Measurements from ENCODE around the gene DAPK2.
A peak's percentile ranks its signal among the peaks of the same experiment; 100 is the strongest.
"Not testable (repeated sequence)": the region's sequence is repeated elsewhere in the genome, so short reads cannot be mapped to it uniquely, and the experiment has no call there.

DAPK2 gene

GRCh38 chr15:63968700-63969099, 77.6 kb downstream of the DAPK2 start:
- H3K27me3 ChIP-seq (ENCODE audit: insufficient read depth, low read length) = no peaks in the 10 kb centered on the region
- no peak overlapping the region for H3K4me3 ChIP-seq (ENCODE audit: low read length)
- no peaks in the 10 kb centered on the region for H3K9me3 ChIP-seq (ENCODE audit: low read length)
- H3K36me3 ChIP-seq (ENCODE audit: insufficient read depth, low read length) = no peaks in the 10 kb centered on the region
- no peak overlapping the region for H2AFZ ChIP-seq (ENCODE audit: low read depth, low read length)
- H3K4me1 ChIP-seq (ENCODE audit: insufficient read depth, low read length) = peaks cover 10% of the 10 kb centered on the region

- peaks cover 4% of the 10 kb centered on the region for H3K4me1 ChIP-seq (ENCODE audit: insufficient read depth, low read length)
- no peaks in the 10 kb centered on the region for H3K36me3 ChIP-seq (ENCODE audit: insufficient read depth, low read length)
- H3K9me3 ChIP-seq (ENCODE audit: low read length) = no peaks in the 10 kb centered on the region
- H3K27me3 ChIP-seq (ENCODE audit: insufficient read depth, low read length) = no peaks in the 10 kb centered on the region
- H3K4me3 ChIP-seq (ENCODE audit: low read length) = no peak overlapping the region
- H2AFZ ChIP-seq (ENCODE audit: low read depth, low read length) = no peak overlapping the region
Measured at GRCh38 chr15:63968122-63968524, 78.2 kb downstream of the DAPK2 start.

GRCh38 chr15:63967616-63968015, 78.7 kb downstream of the DAPK2 start:
- no peaks in the 10 kb centered on the region for H3K27me3 ChIP-seq (ENCODE audit: insufficient read depth, low read length)

GRCh38 chr15:63962947-63963721, 83.2 kb downstream of the DAPK2 start:
- H2AFZ ChIP-seq (ENCODE audit: low read depth, low read length); H3K27me3 ChIP-seq (ENCODE audit: insufficient read depth, low read length); H3K9me3 ChIP-seq (ENCODE audit: low read length); H3K4me1 ChIP-seq (ENCODE audit: insufficient read depth, low read length); H3K36me3 ChIP-seq (ENCODE audit: insufficient read depth, low read length); H3K4me3 ChIP-seq (ENCODE audit: low read length): not testable (repeated sequence)

More at GRCh38 chr15:63967616-63968015, 78.7 kb downstream of the DAPK2 start:
- Histone ChIP-seq H2AFZ (ENCODE audit: low read depth, low read length) (no peak overlapping the region), H3K9me3 (ENCODE audit: low read length) (no peaks in the 10 kb centered on the region), H3K4me1 (ENCODE audit: insufficient read depth, low read length) (no peaks in the 10 kb centered on the region), H3K4me3 (ENCODE audit: low read length) (no peak overlapping the region), H3K36me3 (ENCODE audit: insufficient read depth, low read length) (no peaks in the 10 kb centered on the region)

- Histone ChIP-seq H2AFZ (ENCODE audit: low read depth, low read length) (no peak overlapping the region), H3K27me3 (ENCODE audit: insufficient read depth, low read length) (no peaks in the 10 kb centered on the region), H3K4me3 (ENCODE audit: low read length) (no peak overlapping the region), H3K36me3 (ENCODE audit: insufficient read depth, low read length) (no peaks in the 10 kb centered on the region), H3K4me1 (ENCODE audit: insufficient read depth, low read length) (no peaks in the 10 kb centered on the region), H3K9me3 (ENCODE audit: low read length) (no peaks in the 10 kb centered on the region)
Measured at GRCh38 chr15:63953524-63953923, 92.8 kb downstream of the DAPK2 start.

- Histone ChIP-seq H3K4me1 (ENCODE audit: insufficient read depth, low read length) (no peaks in the 10 kb centered on the region), H3K9me3 (ENCODE audit: low read length) (no peaks in the 10 kb centered on the region), H3K36me3 (ENCODE audit: insufficient read depth, low read length) (no peaks in the 10 kb centered on the region), H3K27me3 (ENCODE audit: insufficient read depth, low read length) (no peaks in the 10 kb centered on the region), H3K4me3 (ENCODE audit: low read length) (no peak overlapping the region), H2AFZ (ENCODE audit: low read depth, low read length) (no peak overlapping the region)
Measured at GRCh38 chr15:63950911-63951481, 95.3 kb downstream of the DAPK2 start.

GRCh38 chr15:63948971-63949370, 97.3 kb downstream of the DAPK2 start:
- Histone ChIP-seq H3K4me3 (ENCODE audit: low read length) (no peak overlapping the region), H3K4me1 (ENCODE audit: insufficient read depth, low read length) (no peaks in the 10 kb centered on the region), H2AFZ (ENCODE audit: low read depth, low read length) (no peak overlapping the region), H3K36me3 (ENCODE audit: insufficient read depth, low read length) (no peaks in the 10 kb centered on the region), H3K9me3 (ENCODE audit: low read length) (no peaks in the 10 kb centered on the region), H3K27me3 (ENCODE audit: insufficient read depth, low read length) (no peaks in the 10 kb centered on the region)

- Histone ChIP-seq H3K36me3 (ENCODE audit: insufficient read depth, low read length) (no peaks in the 10 kb centered on the region), H3K4me3 (ENCODE audit: low read length) (no peak overlapping the region), H3K27me3 (ENCODE audit: insufficient read depth, low read length) (no peaks in the 10 kb centered on the region), H3K4me1 (ENCODE audit: insufficient read depth, low read length) (no peaks in the 10 kb centered on the region), H3K9me3 (ENCODE audit: low read length) (no peaks in the 10 kb centered on the region), H2AFZ (ENCODE audit: low read depth, low read length) (no peak overlapping the region)
Measured at GRCh38 chr15:63948436-63948835, 97.8 kb downstream of the DAPK2 start.

GRCh38 chr15:63947228-63947627, 99.1 kb downstream of the DAPK2 start:
- Histone ChIP-seq H3K4me3 (ENCODE audit: low read length) (no peak overlapping the region), H2AFZ (ENCODE audit: low read depth, low read length) (no peak overlapping the region), H3K9me3 (ENCODE audit: low read length) (no peaks in the 10 kb centered on the region), H3K27me3 (ENCODE audit: insufficient read depth, low read length) (no peaks in the 10 kb centered on the region), H3K36me3 (ENCODE audit: insufficient read depth, low read length) (no peaks in the 10 kb centered on the region), H3K4me1 (ENCODE audit: insufficient read depth, low read length) (no peaks in the 10 kb centered on the region)

- H2AFZ ChIP-seq (ENCODE audit: low read depth, low read length) = no peak overlapping the region
- no peaks in the 10 kb centered on the region for H3K9me3 ChIP-seq (ENCODE audit: low read length)
- H3K4me1 ChIP-seq (ENCODE audit: insufficient read depth, low read length) = no peaks in the 10 kb centered on the region
- no peaks in the 10 kb centered on the region for H3K36me3 ChIP-seq (ENCODE audit: insufficient read depth, low read length)
- H3K4me3 ChIP-seq (ENCODE audit: low read length) = no peak overlapping the region
- no peaks in the 10 kb centered on the region for H3K27me3 ChIP-seq (ENCODE audit: insufficient read depth, low read length)
Measured at GRCh38 chr15:63946524-63947065, 99.7 kb downstream of the DAPK2 start.

GRCh38 chr15:63945838-63946298, 100.4 kb downstream of the DAPK2 start:
- Histone ChIP-seq H3K9me3 (ENCODE audit: low read length) (no peaks in the 10 kb centered on the region), H3K36me3 (ENCODE audit: insufficient read depth, low read length) (no peaks in the 10 kb centered on the region), H3K27me3 (ENCODE audit: insufficient read depth, low read length) (no peaks in the 10 kb centered on the region), H2AFZ (ENCODE audit: low read depth, low read length) (no peak overlapping the region), H3K4me3 (ENCODE audit: low read length) (no peak overlapping the region), H3K4me1 (ENCODE audit: insufficient read depth, low read length) (no peaks in the 10 kb centered on the region)

GRCh38 chr15:63945007-63945788, 101.1 kb downstream of the DAPK2 start:
- H3K4me3 ChIP-seq (ENCODE audit: low read length) = no peak overlapping the region
- H2AFZ ChIP-seq (ENCODE audit: low read depth, low read length) = peak overlapping the region; percentile 69
- H3K4me1 ChIP-seq (ENCODE audit: insufficient read depth, low read length) = no peaks in the 10 kb centered on the region
- H3K36me3 ChIP-seq (ENCODE audit: insufficient read depth, low read length) = no peaks in the 10 kb centered on the region
- no peaks in the 10 kb centered on the region for H3K27me3 ChIP-seq (ENCODE audit: insufficient read depth, low read length)
- H3K9me3 ChIP-seq (ENCODE audit: low read length) = no peaks in the 10 kb centered on the region

GRCh38 chr15:63944681-63944955, 101.7 kb downstream of the DAPK2 start:
- no peak overlapping the region for H3K4me3 ChIP-seq (ENCODE audit: low read length)
- no peaks in the 10 kb centered on the region for H3K4me1 ChIP-seq (ENCODE audit: insufficient read depth, low read length)
- no peaks in the 10 kb centered on the region for H3K36me3 ChIP-seq (ENCODE audit: insufficient read depth, low read length)
- no peaks in the 10 kb centered on the region for H3K9me3 ChIP-seq (ENCODE audit: low read length)
- no peak overlapping the region for H2AFZ ChIP-seq (ENCODE audit: low read depth, low read length)
- H3K27me3 ChIP-seq (ENCODE audit: insufficient read depth, low read length) = no peaks in the 10 kb centered on the region
